Ishikawa (cell line): Measurements from ENCODE around the gene NTM.

Experiments
- CEBPB ChIP-seq: IDR thresholded peaks from 2 replicates; pipeline ENCODE4 v1.6.1; 2012
- CREB1 ChIP-seq: IDR thresholded peaks from 2 replicates; pipeline ENCODE4 v1.6.1; 2012; ENCODE audit warnings: low read depth
- EGR1 ChIP-seq: IDR thresholded peaks from 2 replicates; pipeline ENCODE4 v1.6.1; 2012
- EP300 ChIP-seq: IDR thresholded peaks from 2 replicates; pipeline ENCODE4 v1.6.1; 2012; ENCODE audit warnings: borderline replicate concordance
- FOXM1 ChIP-seq: IDR thresholded peaks from 2 replicates; pipeline ENCODE4 v1.6.1; 2012; ENCODE audit warnings: low read depth, borderline replicate concordance
- NFIC ChIP-seq: IDR thresholded peaks from 2 replicates; pipeline ENCODE4 v1.6.1; 2012
- RAD21 ChIP-seq: IDR thresholded peaks from 2 replicates; pipeline ENCODE4 v1.6.1; 2012; ENCODE audit warnings: low read depth
- TAF1 ChIP-seq: IDR thresholded peaks from 2 replicates; pipeline ENCODE4 v1.6.1; 2012; ENCODE audit warnings: low read depth, mild to moderate bottlenecking
- TCF12 ChIP-seq: IDR thresholded peaks from 2 replicates; pipeline ENCODE4 v1.6.1; 2012; ENCODE audit warnings: low read depth
- TEAD4 ChIP-seq: IDR thresholded peaks from 2 replicates; pipeline ENCODE4 v1.6.1; 2012
- YY1 ChIP-seq: IDR thresholded peaks from 2 replicates; pipeline ENCODE4 v1.6.1; 2012; ENCODE audit warnings: low read depth
- ZBTB7A ChIP-seq: IDR thresholded peaks from 2 replicates; pipeline ENCODE4 v1.6.1; 2012; ENCODE audit warnings: low read depth
- TF ChIP-seq, protein P1 (sequence below): IDR thresholded peaks from 2 replicates; pipeline ENCODE4 v1.6.1; 2012
- TF ChIP-seq, protein P2 (sequence below): IDR thresholded peaks from 2 replicates; pipeline ENCODE4 v1.6.1; 2012
- TF ChIP-seq, protein P3 (sequence below): IDR thresholded peaks from 2 replicates; pipeline ENCODE4 v1.6.1; 2012; ENCODE audit warnings: low read depth, mild to moderate bottlenecking

Gene NTM

DNA sequence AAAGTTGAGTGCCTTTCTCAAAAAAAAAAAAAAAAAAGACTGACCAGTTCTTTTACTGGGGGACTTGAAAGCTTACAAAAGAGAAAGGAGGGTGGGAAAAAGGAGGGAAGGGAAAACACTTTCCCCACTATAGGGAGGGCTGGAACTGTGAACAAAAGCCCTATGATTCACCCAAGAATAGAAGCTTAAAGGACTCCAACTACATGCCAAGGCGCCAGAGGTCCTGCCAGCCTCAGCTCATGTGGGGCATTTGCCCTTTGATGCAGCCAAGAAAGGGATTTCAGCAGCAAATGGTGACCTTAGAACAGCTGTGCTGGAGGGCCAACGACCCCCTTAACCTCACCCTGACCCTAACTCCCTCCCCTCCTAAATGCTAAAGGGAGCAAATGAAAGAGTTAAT, 160.0 kb downstream of the NTM start:
- TF ChIP-seq EP300 (no peak), FOXM1 (no peak), EGR1 (no peak), TCF12 (no peak), RAD21 (no peak), NFIC (no peak)
- TF ChIP-seq, protein P1, sequence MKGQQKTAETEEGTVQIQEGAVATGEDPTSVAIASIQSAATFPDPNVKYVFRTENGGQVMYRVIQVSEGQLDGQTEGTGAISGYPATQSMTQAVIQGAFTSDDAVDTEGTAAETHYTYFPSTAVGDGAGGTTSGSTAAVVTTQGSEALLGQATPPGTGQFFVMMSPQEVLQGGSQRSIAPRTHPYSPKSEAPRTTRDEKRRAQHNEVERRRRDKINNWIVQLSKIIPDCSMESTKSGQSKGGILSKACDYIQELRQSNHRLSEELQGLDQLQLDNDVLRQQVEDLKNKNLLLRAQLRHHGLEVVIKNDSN = no peak

DNA sequence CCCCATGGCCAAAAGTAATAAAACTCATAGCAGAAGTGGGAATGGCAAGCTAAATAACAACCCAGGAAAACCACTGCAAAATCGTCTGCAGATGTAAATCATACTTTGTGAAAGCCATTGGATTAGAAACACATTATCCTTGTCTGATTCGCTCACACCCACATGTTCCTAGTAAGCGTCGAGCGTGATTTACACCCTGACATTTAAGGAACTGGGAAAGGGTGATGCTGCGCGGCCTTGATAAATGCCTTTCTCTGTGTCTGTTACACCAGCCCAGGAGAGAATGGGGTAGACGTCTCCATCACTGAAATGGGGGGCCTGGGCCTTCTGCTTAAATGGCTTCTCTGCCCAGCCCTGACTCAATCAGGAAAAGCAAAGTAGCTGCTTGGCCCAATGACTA, 162.7 kb downstream of the NTM start:
- TF ChIP-seq TCF12 = no peak
- TF ChIP-seq, protein P2, sequence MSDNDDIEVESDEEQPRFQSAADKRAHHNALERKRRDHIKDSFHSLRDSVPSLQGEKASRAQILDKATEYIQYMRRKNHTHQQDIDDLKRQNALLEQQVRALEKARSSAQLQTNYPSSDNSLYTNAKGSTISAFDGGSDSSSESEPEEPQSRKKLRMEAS = no peak
- TF ChIP-seq EGR1 = no peak
- TF ChIP-seq ZBTB7A = no peak
- TF ChIP-seq TAF1 = no peak
- TF ChIP-seq, protein P3, sequence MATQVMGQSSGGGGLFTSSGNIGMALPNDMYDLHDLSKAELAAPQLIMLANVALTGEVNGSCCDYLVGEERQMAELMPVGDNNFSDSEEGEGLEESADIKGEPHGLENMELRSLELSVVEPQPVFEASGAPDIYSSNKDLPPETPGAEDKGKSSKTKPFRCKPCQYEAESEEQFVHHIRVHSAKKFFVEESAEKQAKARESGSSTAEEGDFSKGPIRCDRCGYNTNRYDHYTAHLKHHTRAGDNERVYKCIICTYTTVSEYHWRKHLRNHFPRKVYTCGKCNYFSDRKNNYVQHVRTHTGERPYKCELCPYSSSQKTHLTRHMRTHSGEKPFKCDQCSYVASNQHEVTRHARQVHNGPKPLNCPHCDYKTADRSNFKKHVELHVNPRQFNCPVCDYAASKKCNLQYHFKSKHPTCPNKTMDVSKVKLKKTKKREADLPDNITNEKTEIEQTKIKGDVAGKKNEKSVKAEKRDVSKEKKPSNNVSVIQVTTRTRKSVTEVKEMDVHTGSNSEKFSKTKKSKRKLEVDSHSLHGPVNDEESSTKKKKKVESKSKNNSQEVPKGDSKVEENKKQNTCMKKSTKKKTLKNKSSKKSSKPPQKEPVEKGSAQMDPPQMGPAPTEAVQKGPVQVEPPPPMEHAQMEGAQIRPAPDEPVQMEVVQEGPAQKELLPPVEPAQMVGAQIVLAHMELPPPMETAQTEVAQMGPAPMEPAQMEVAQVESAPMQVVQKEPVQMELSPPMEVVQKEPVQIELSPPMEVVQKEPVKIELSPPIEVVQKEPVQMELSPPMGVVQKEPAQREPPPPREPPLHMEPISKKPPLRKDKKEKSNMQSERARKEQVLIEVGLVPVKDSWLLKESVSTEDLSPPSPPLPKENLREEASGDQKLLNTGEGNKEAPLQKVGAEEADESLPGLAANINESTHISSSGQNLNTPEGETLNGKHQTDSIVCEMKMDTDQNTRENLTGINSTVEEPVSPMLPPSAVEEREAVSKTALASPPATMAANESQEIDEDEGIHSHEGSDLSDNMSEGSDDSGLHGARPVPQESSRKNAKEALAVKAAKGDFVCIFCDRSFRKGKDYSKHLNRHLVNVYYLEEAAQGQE = no peak
- TF ChIP-seq CREB1 = no peak
- no peak for TF ChIP-seq EP300
- no peak for TF ChIP-seq YY1
- TF ChIP-seq RAD21 = no peak
- TF ChIP-seq, protein P1 = no peak
- no peak for TF ChIP-seq CEBPB
- no peak for TF ChIP-seq NFIC
- no peak for TF ChIP-seq FOXM1
- no peak for TF ChIP-seq TEAD4

DNA sequence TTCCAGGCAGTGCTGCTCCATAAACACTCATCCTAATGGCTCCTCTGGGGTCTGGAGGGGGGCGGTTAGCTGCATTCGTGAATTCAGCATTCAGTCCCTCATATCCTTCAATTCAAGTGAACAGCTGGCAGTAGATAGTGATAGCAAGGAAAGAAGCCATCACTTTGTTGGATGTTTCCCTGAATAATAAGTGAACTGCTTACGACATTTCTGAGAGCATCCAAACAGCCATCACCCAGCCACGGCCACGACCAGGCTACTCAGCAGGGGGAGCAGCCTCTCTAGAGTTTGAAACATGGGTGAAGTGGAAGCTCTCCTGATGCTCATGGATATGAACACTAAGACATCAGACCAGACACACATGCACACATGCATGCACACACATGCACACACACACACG, 163.6 kb downstream of the NTM start:
- TF ChIP-seq FOXM1 (no peak), CREB1 (no peak), EGR1 (no peak), NFIC (no peak), TCF12 (no peak), ZBTB7A (no peak), TAF1 (no peak), YY1 (no peak), RAD21 (no peak)
- TF ChIP-seq, protein P3 = no peak
- TF ChIP-seq, protein P1 = no peak

DNA sequence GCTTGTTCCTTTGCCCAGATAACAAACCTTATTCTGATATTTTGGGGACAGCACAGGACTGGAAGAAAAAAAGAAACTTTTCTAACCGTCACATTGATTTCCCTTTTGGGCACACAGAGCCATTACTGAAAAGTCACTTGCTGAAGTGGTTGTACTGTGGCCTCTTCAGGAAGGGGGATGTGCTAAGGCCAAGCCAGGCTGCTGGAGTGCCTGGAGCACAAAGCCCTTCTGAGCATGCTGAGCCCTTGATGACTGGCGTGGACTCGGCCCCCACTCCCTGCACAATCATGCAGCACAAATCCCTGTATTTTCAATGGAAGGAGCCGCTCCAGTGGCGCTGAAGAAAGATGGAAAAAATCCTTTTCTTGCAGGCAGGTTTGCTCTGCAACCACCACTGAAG, 164.2 kb downstream of the NTM start:
- TF ChIP-seq RAD21 (no peak), TCF12 (no peak), EP300 (no peak)
- TF ChIP-seq, protein P3 = no peak

DNA sequence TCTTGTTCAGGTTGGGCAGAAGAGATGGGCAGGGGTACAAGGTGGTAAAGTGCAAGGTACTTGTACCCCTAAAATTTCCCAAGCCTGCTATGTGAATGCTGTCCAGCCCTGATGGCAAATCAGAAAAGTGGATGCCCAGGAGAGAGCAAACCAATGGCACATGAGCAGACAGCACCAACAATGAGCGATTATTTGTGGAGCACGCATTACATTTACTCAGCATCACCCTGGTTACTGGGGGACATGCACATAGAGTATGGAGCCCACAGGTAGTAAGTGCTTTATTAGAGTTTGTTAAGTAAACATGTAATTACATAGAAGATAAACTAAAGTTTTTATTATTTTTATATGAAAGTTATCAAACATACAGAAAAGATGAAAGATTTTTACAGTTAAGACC, 165.7 kb downstream of the NTM start:
- TF ChIP-seq TEAD4 = no peak
- no peak for TF ChIP-seq CEBPB
- no peak for TF ChIP-seq FOXM1
- no peak for TF ChIP-seq EGR1
- TF ChIP-seq CREB1 = no peak
- TF ChIP-seq, protein P1 = no peak
- TF ChIP-seq NFIC = no peak
- TF ChIP-seq TCF12 = no peak
- TF ChIP-seq, protein P2 = no peak
- TF ChIP-seq EP300 = no peak
- TF ChIP-seq ZBTB7A = no peak
- no peak for TF ChIP-seq TAF1
